Muscle layer of colon (tissue), 2 donors: ENCODE results near the gene IKBKE.

ENCODE experiments used
- H3K27ac ChIP-seq: one replicate; pipeline ENCODE4 v1.7.0; 2013; ENCODE audit warnings: low read depth, mild to moderate bottlenecking, low read length, moderate library complexity
- H3K27me3 ChIP-seq, 2 donors: one replicate each; pipeline ENCODE4 v1.7.0; 2013; ENCODE audit warnings: low read length in 2 of 2, mild to moderate bottlenecking in 2 of 2; ENCODE audit not compliant: insufficient read depth in 2 of 2, control insufficient read depth in 1 of 2
- H3K36me3 ChIP-seq: one replicate; pipeline ENCODE4 v1.7.0; 2013; ENCODE audit warnings: mild to moderate bottlenecking, low read length; ENCODE audit not compliant: insufficient read depth
- H3K4me1 ChIP-seq: one replicate; pipeline ENCODE4 v1.7.0; 2013; ENCODE audit warnings: mild to moderate bottlenecking, low read length; ENCODE audit not compliant: insufficient read depth
- H3K4me3 ChIP-seq, 2 donors: one replicate each; pipeline ENCODE4 v1.7.0; 2013; ENCODE audit warnings: low read length in 2 of 2, low read depth in 1 of 2, mild to moderate bottlenecking in 1 of 2, moderate library complexity in 1 of 2
- H3K9ac ChIP-seq: one replicate; pipeline ENCODE4 v1.7.0; 2013; ENCODE audit warnings: low read length
- H3K9me3 ChIP-seq: one replicate; pipeline ENCODE4 v1.7.0; 2013; ENCODE audit warnings: mild to moderate bottlenecking, low read length
- donor health status: abdominal sarcoma.
- donor health status: Adenocarcinoma of cecum.

IKBKE gene

DNA sequence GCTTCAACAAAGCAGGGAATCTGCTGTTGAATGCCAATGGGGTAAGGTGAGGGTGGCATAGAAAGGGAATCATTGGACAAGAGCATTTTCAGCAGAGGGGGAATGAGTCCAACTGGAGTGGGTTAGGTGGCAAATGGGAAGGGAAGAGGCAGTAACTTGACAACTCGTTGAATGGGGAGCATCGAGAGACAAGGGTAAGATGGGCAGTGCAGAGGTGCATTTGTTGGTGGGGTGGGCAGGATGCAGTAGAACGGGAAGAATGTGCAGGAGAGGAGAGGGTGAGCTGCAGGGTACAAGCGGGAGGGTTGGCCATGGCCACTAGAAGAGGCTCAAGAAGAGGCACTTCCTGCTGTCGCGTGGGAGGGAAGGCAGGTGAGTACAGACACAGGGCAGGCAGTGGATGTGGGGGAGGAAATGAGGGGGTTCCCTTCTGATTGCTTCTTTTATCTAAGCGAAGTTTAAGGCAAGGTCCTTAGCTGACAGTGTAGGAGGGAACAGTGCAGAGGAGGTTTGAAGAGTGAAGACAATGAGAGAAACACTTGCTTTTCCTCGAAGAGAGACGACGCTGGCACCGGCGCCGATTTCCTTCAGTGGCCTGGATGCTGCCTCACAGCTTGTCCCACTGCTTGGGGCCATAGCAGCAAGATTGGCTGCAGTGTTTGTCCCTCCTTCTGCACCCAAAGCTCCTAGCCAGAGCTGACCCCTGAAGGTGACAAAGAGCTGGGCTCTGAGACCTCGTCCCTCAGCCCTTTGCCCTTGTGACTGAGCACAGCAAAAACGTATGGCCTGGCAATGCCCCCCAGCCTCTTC lies 3.2 kb upstream of the IKBKE start:
- no peak overlapping the region for H3K9ac ChIP-seq
- no peak overlapping the region for H3K27ac ChIP-seq
- H3K9me3 ChIP-seq = no peaks in the 10 kb centered on the region
- no peak overlapping the region for H3K4me3 ChIP-seq
- peaks cover 0 to 17% of the 10 kb centered on the region in 2 donors for H3K27me3 ChIP-seq
- no peaks in the 10 kb centered on the region for H3K36me3 ChIP-seq
- H3K4me1 ChIP-seq = peaks cover 10% of the 10 kb centered on the region

DNA sequence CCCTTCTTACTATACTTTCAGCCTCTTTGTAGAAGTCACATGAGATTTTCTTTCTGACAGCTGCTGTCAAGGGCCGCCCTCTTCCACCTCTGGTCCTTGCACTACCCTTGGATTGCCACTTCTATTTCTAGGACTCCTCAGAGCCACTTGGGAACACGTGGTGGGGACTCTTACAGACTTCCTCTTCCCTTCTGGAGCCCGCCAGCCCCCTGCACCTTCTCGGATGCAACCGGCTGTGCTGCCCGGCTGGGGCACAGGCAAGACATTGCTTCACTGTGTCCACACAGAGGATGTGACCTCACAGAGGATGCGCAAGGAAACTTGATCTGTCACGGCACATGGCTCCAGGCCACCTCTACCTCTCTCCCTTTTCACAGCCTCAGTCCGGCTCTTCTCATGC lies 2.4 kb upstream of the IKBKE start:
- H3K27ac ChIP-seq = no peak overlapping the region
- no peak overlapping the region for H3K4me3 ChIP-seq
- H3K4me1 ChIP-seq = peaks cover 10% of the 10 kb centered on the region

DNA sequence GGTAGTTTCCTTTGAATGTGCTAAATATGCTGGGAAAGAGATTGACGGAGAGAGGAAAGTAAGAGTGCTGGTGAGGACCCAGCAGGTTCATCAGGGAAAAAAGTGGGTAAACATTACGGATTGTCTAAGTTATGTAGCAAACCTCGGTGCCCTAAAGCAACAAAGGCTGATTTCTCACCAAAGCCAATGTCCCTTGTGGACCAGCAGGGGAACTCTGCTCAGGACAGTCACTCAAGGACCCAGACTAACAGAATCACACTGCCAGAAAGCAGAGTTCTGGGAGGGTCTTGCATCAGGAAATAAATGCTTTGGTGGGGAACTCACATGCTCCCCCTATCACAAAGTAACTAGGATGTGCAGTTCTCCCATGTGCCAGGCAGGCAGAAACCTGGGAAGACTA lies 1.7 kb upstream of the IKBKE start:
- Histone ChIP-seq H3K9ac (no peak overlapping the region), H3K27ac (no peak overlapping the region), H3K27me3 (peaks cover 0 to 17% of the 10 kb centered on the region in 2 donors), H3K4me3 (no peak overlapping the region), H3K36me3 (no peaks in the 10 kb centered on the region), H3K4me1 (peaks cover 10% of the 10 kb centered on the region), H3K9me3 (no peaks in the 10 kb centered on the region)

More for the DNA sequence above, 2.4 kb upstream of the IKBKE start:
- no peaks in the 10 kb centered on the region for H3K36me3 ChIP-seq
- H3K9me3 ChIP-seq = no peaks in the 10 kb centered on the region
- peaks cover 0 to 17% of the 10 kb centered on the region in 2 donors for H3K27me3 ChIP-seq
- H3K9ac ChIP-seq = no peak overlapping the region

DNA sequence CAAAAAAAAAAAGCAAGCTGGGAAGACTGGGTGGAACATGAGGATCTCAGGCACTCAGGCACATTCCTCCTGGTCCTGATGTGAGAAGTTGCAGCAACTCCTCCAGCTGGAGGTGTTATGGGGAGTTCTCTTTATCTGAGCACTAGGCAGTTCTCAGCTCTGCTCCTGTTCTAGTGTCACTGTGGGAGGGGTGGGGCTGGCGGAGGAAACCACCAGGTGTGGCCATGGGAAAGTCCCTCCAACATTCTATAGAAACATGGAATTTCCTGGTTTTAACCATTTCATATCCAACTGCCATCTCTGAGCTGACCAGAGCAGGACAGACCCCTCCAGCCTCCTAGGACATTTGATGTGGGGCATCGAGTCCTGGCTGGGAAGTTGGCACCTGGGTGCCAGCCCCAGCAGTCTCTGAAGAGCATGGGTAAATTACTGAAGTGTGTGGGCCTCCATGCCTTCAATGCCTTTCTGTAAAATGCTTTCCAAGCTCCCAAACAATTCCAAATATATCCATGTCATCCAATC lies 804 bp upstream of the IKBKE start:
- Histone ChIP-seq H3K9me3 (no peaks in the 10 kb centered on the region), H3K9ac (no peak overlapping the region), H3K36me3 (no peaks in the 10 kb centered on the region), H3K27ac (no peak overlapping the region), H3K4me3 (peak overlapping the region in 1 of 2 donors; percentile 59), H3K4me1 (peaks cover 10% of the 10 kb centered on the region), H3K27me3 (peaks cover 0 to 17% of the 10 kb centered on the region in 2 donors)

DNA sequence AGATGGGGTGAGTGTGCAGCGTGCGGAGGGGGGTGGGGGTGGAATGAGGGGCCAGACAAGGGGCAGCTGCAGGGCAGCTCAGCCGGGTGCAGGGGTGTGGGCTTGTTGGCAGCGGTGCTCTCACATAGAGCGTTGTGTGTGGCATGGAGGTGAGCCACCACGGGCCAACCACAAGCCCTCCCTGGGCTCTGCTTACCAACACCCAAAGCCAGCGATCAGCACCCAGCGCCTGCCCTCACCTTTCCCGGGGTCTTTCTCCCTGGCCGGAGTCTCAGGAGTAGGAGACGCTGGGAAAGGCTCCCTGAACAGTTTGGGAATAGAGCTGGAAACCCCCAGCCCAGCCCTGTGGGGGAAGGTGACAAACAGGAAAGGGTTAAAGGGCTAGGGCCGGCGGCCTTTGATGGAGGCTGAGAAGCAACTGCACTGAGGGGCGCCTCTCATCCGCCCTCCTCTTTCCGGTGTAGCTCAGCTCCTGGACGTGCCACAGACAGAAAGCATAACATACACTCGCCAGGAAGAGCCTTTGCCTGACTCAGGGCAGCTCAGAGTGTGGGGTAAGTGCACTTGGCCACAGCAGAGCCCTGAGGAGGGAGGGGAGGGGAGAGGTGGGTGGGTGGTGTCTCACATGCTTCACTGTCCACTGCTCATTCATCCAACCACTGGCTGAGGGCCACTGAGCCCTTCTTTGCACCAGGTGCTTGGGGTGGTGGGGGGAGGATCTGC lies 577 bp downstream of the IKBKE start:
- H3K27ac ChIP-seq = no peak overlapping the region
- no peak overlapping the region for H3K9ac ChIP-seq

DNA sequence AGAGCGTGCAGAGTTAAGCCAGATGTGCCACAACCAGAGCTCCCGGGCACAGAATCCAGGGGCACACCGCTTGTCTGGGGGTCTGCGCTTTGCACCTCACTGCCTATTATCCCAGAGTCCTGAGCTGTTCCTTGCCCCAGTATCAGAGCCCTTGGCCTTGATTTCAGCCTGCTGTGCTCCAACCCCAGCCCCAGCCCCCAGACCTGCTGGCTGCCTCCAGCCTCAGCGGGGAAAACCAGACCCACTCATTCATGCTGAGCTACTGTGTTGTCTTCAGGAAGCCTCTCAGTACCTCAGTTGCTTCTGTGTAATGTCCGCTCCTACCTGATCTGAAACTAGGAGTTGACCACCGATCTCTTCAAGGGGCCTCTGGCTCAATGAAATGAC lies 1.1 kb downstream of the IKBKE start:
- H3K27me3 ChIP-seq = peaks cover 0 to 17% of the 10 kb centered on the region in 2 donors
- no peak overlapping the region for H3K9ac ChIP-seq
- no peak overlapping the region for H3K27ac ChIP-seq
- peaks cover 10% of the 10 kb centered on the region for H3K4me1 ChIP-seq
- H3K9me3 ChIP-seq = no peaks in the 10 kb centered on the region
- H3K4me3 ChIP-seq = peak overlapping the region in 1 of 2 donors; percentile 59
- H3K36me3 ChIP-seq = no peaks in the 10 kb centered on the region

More for the DNA sequence above, 577 bp downstream of the IKBKE start:
- Histone ChIP-seq H3K36me3 (no peaks in the 10 kb centered on the region), H3K27me3 (peaks cover 0 to 17% of the 10 kb centered on the region in 2 donors), H3K4me1 (peaks cover 10% of the 10 kb centered on the region), H3K9me3 (no peaks in the 10 kb centered on the region), H3K4me3 (peak overlapping the region in 1 of 2 donors; percentile 59)

DNA sequence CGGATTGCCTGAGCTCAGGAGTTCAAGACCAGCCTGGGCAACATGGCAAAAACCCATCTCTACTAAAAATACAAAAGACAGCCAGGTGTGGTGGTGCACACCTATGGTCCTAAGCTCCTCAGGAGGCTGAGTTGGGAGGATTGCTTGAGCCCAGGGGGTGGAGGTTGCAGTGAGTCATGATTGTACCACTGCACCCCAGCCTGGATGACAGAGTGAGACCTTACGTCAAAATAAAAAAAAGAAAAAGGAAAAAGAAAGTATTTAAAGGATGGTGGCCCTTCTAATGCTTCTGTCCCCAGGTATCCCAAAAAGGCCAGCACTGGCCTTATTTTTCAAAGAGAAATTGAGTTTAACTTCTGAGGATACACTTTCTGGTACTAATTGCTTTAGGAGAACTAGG lies 1.7 kb downstream of the IKBKE start:
- H3K9ac ChIP-seq = no peak overlapping the region
- H3K4me1 ChIP-seq = peaks cover 10% of the 10 kb centered on the region
- peaks cover 0 to 17% of the 10 kb centered on the region in 2 donors for H3K27me3 ChIP-seq
- no peaks in the 10 kb centered on the region for H3K36me3 ChIP-seq
- H3K9me3 ChIP-seq = no peaks in the 10 kb centered on the region
- no peak overlapping the region for H3K27ac ChIP-seq
- H3K4me3 ChIP-seq = no peak overlapping the region

DNA sequence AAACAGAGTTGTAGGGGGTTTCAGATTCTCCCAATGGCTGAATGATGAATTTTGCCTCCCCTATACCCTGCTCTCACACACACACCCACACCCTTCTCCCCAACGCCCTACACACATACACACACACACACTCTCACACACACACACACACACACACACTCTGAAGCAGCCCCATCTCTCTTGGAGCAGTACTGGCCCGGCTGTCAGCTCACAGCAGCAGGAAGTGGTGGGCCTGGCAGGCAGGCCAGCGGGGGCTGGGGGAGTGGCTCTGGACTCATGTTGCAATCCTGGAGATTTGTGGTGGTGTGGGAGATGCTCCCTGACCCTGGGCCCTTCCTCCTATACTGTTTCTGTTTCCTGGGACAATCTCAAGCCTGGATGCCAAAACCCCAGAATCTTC lies 2.2 kb downstream of the IKBKE start:
- no peak overlapping the region for H3K27ac ChIP-seq
- H3K4me3 ChIP-seq = no peak overlapping the region
- H3K4me1 ChIP-seq = peaks cover 10% of the 10 kb centered on the region
- H3K9ac ChIP-seq = no peak overlapping the region
- peaks cover 0 to 15% of the 10 kb centered on the region in 2 donors for H3K27me3 ChIP-seq
- no peaks in the 10 kb centered on the region for H3K9me3 ChIP-seq
- H3K36me3 ChIP-seq = no peaks in the 10 kb centered on the region

DNA sequence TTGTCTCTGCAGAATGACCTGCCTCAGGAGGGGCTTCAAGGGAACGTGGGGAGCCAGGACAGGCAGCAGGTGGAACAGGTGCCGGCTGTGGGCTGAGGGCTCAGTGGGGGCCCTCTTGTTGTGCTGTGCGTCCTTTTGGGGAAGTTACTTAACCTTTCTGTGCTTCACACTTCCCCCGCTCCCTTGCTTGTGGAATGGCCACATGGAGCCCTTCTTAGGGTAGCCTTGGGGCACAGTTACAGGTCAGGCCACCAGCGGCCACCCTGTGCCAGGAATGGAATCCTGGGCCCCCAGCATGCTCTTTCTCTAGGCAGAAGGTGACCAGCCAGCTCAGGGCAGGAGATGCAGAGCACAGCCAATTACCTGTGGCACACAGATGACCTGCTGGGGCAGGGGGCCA lies 2.6 kb downstream of the IKBKE start:
- Histone ChIP-seq H3K4me1 (peaks cover 10% of the 10 kb centered on the region), H3K27me3 (peaks cover 0 to 11% of the 10 kb centered on the region in 2 donors), H3K9me3 (no peaks in the 10 kb centered on the region), H3K27ac (no peak overlapping the region), H3K36me3 (no peaks in the 10 kb centered on the region), H3K9ac (no peak overlapping the region), H3K4me3 (no peak overlapping the region)

DNA sequence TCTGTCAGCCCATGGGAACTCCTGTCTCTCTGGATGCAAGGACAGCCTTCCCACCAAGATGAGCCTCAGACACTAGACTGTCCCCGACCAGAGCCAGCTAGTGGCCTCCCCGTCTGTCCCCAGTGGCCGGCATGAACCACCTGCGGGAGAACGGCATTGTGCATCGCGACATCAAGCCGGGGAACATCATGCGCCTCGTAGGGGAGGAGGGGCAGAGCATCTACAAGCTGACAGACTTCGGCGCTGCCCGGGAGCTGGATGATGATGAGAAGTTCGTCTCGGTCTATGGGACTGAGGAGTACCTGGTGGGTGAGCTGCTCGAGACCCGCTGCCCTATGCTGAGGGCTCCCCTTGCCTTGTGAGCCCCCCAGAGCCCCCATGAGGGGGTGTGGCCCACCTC lies 5.8 kb downstream of the IKBKE start:
- Histone ChIP-seq H3K4me1 (peaks cover 6% of the 10 kb centered on the region), H3K27me3 (no peaks in the 10 kb centered on the region), H3K9ac (no peak overlapping the region), H3K27ac (no peak overlapping the region), H3K4me3 (no peak overlapping the region), H3K9me3 (no peaks in the 10 kb centered on the region), H3K36me3 (no peaks in the 10 kb centered on the region)

DNA sequence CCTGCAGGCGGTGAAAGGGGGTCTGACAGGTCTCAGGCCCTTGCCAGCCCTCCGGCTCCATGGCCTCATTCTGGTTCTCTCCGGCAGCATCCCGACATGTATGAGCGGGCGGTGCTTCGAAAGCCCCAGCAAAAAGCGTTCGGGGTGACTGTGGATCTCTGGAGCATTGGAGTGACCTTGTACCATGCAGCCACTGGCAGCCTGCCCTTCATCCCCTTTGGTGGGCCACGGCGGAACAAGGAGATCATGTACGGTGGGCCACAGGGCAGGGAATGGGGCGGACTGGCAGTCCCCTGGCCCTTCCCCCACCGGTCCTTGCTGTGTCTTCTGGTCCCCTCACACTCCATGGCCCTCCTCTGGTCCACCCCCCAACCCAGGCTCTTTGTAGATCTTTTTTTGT lies 6.3 kb downstream of the IKBKE start:
- Histone ChIP-seq H3K27me3 (no peaks in the 10 kb centered on the region), H3K4me1 (peaks cover under 1% of the 10 kb centered on the region), H3K9ac (no peak overlapping the region), H3K36me3 (no peaks in the 10 kb centered on the region), H3K27ac (no peak overlapping the region), H3K4me3 (no peak overlapping the region), H3K9me3 (no peaks in the 10 kb centered on the region)
